ENCODE data around the gene DOC2B.
A peak's percentile ranks its signal among the peaks of the same experiment; 100 is the strongest.
"Not testable (repeated sequence)": the region's sequence is repeated elsewhere in the genome, so short reads cannot be mapped to it uniquely, and the experiment has no call there.

Gene DOC2B

GRCh38 chr17:144936-145670, 36.3 kb downstream of the DOC2B start:
- DNase-seq (ENCODE audit: low spot score): no peak

- peak; percentile 83 for DNase-seq (ENCODE audit: low spot score)
These were observed 37.6 kb downstream of the DOC2B start for GRCh38 chr17:143785-144281.

GRCh38 chr17:142876-143784, 38.3 kb downstream of the DOC2B start:
- no peak for DNase-seq (ENCODE audit: low spot score)

GRCh38 chr17:142102-142661, 39.3 kb downstream of the DOC2B start:
- DNase-seq (ENCODE audit: low spot score): peak; percentile 24

GRCh38 chr17:139401-140205, 41.8 kb downstream of the DOC2B start:
- DNase-seq (ENCODE audit: low spot score): not testable (repeated sequence)

- DNase-seq (ENCODE audit: low spot score): not testable (repeated sequence)
These were observed 44.2 kb downstream of the DOC2B start, which contains the start of gene SCGB1C2 for GRCh38 chr17:137166-137807. Gene SCGB1C2, plus strand, starts transcription at chr17:137569. Its CDS starts 22 bp downstream, at chr17:137591.

- DNase-seq (ENCODE audit: low spot score): peak; percentile 64
These were observed 44.9 kb downstream of the DOC2B start for GRCh38 chr17:136531-136930.

GRCh38 chr17:135895-136294, 45.6 kb downstream of the DOC2B start:
- DNase-seq (ENCODE audit: low spot score): not testable (repeated sequence)

GRCh38 chr17:135022-135421, 46.4 kb downstream of the DOC2B start:
- DNase-seq (ENCODE audit: low spot score): not testable (repeated sequence)

GRCh38 chr17:134332-134785, 47.1 kb downstream of the DOC2B start:
- DNase-seq (ENCODE audit: low spot score): peak; percentile 30

- not testable (repeated sequence) for DNase-seq (ENCODE audit: low spot score)
These were observed 47.5 kb downstream of the DOC2B start for GRCh38 chr17:133932-134331.

- peak; percentile 62 for DNase-seq (ENCODE audit: low spot score)
These were observed 63.0 kb downstream of the DOC2B start for GRCh38 chr17:118339-118917.

GRCh38 chr17:113111-113510, 68.3 kb downstream of the DOC2B start:
- DNase-seq (ENCODE audit: low spot score): not testable (repeated sequence)

All from activated CD4-positive, alpha-beta T cell treated with anti-CD3 and anti-CD28 coated beads, Interleukin-2, Interleukin-4, amounts not matched to agents 100 ng/mL and 50 ng/mL, durations not matched to agents 16 hours and 8 hours (primary cell).